ENCODE results near the gene MUCL1. TPM values are rescaled to one million over a fixed set of nuclear protein-coding genes. Genes with fewer than 3 reads are reported as not detected.
A peak's percentile ranks its signal among the peaks of the same experiment; 100 is the strongest.

MUCL1 gene
- total and polyA plus RNA-seq, 10 of the 15 experiments (the other 5 are each of a cell fraction or from before 2014, with no cell fraction given): not detected

GRCh38 chr12:54870617-54871016 lies 16.3 kb downstream of the MUCL1 start:
- H3K4me1 ChIP-seq (ENCODE audit: control insufficient read depth, insufficient read depth, low read length): no peaks in the 10 kb centered on the region
- H3K36me3 ChIP-seq (ENCODE audit: control insufficient read depth in 2 of 2, insufficient read depth in 2 of 2, low read length in 1 of 2): no peaks in the 10 kb centered on the region
- DNase-seq (ENCODE audit: low read depth, low spot score) (no peak), ATAC-seq (no peak), FAIRE-seq (no peak)
- H3K4me3 ChIP-seq: no peak overlapping the region
- in situ Hi-C loops (cut with MboI) (no loop called here), intact Hi-C loops (cut with micrococcal nuclease; ENCODE audit: unreplicated experiment) (no loop called here)
- no TSS peak for BruUV-seq (replicated peaks)
- H2AFZ ChIP-seq (ENCODE audit: control insufficient read depth, low read depth, low read length): no peak overlapping the region
- WGBS (ENCODE audit: insufficient coverage, insufficient replicate concordance, low lambda C conversion rate, missing lambda C conversion rate): 55% methylated on average over 5 of the region's 5 CpGs
- RAD21 ChIA-PET (ENCODE audit: unreplicated experiment): no interaction called here
- SMC1A ChIA-PET (ENCODE audit: uncharacterized antibody, unreplicated experiment): interaction anchor here (0.6 to 1.1 kb wide), 2 partner anchors 11 to 265 kb away, joined by 3 read pairs; no protein-coding TSS in a partner anchor
- CTCF ChIA-PET: interaction anchor here (1.2 kb wide), 1 partner anchor 86 kb away, joined by 3 read pairs; no protein-coding TSS in a partner anchor
- no peak overlapping the region for H3K4me2 ChIP-seq (ENCODE audit: control insufficient read depth, insufficient read depth)
- POLR2A ChIA-PET: no interaction called here
- TF ChIP-seq IRF4 (IDR thresholded peaks at IDR 0.05; ENCODE audit: low read depth, low read length): no peak
- H3K79me2 ChIP-seq (ENCODE audit: control insufficient read depth, insufficient read depth, low read length): no peaks in the 10 kb centered on the region
- H3K9me3 ChIP-seq (replicated peaks; ENCODE audit: control insufficient read depth, insufficient read depth, low read length): no peaks in the 10 kb centered on the region
- no peaks in the 10 kb centered on the region; a peak in 1 of 4 replicates for H3K27me3 ChIP-seq (replicated peaks in 1 of 2; ENCODE audit: control insufficient read depth in 2 of 2, insufficient read depth in 2 of 2, low read length in 1 of 2)
- no peak overlapping the region for H3K27ac ChIP-seq (ENCODE audit: control insufficient read depth, insufficient read depth)
- no peaks in the 10 kb centered on the region for H4K20me1 ChIP-seq (ENCODE audit: control insufficient read depth, insufficient read depth)
- H3K9ac ChIP-seq (ENCODE audit: control insufficient read depth, insufficient read depth, low read length): no peak overlapping the region

- intact Hi-C loops (cut with micrococcal nuclease; ENCODE audit: unreplicated experiment): no loop called here
- H3K79me2 ChIP-seq (ENCODE audit: control insufficient read depth, insufficient read depth, low read length): no peaks in the 10 kb centered on the region
- ChIA-PET CTCF (no interaction called here), SMC1A (ENCODE audit: uncharacterized antibody, unreplicated experiment) (no interaction called here), POLR2A (no interaction called here), RAD21 (ENCODE audit: unreplicated experiment) (no interaction called here)
- no peaks in the 10 kb centered on the region for H3K36me3 ChIP-seq (ENCODE audit: control insufficient read depth in 2 of 2, insufficient read depth in 2 of 2, low read length in 1 of 2)
- FAIRE-seq: no peak
- no peak for DNase-seq (ENCODE audit: low read depth, low spot score)
- in situ Hi-C loops (cut with MboI): no loop called here
- TF ChIP-seq SPI1 (IDR thresholded peaks at IDR 0.05; ENCODE audit: borderline replicate concordance, insufficient read depth, low read depth, low read length) (no peak), NBN (IDR thresholded peaks at IDR 0.05) (no peak), BHLHE40 (IDR thresholded peaks at IDR 0.05; ENCODE audit: borderline replicate concordance in 1 of 2, low read depth in 2 of 2, low read length in 1 of 2) (no peak), TAF1 (IDR thresholded peaks at IDR 0.05; ENCODE audit: borderline replicate concordance, low read depth, low read length) (no peak), ZNF207 (IDR thresholded peaks at IDR 0.05; ENCODE audit: borderline replicate concordance) (no peak), ZNF687 (IDR thresholded peaks at IDR 0.05) (peak; percentile 34; the same call in 1 of the 2 replicates), SMC3 (IDR thresholded peaks at IDR 0.05; ENCODE audit: borderline replicate concordance, low read length) (no peak)
- H3K9ac ChIP-seq (ENCODE audit: control insufficient read depth, insufficient read depth, low read length): no peak overlapping the region
- BruUV-seq (replicated peaks): no TSS peak
- WGBS (ENCODE audit: insufficient coverage, insufficient replicate concordance, low lambda C conversion rate, missing lambda C conversion rate): 2% methylated on average over 3 of the region's 3 CpGs
- no peak overlapping the region for H2AFZ ChIP-seq (ENCODE audit: control insufficient read depth, low read depth, low read length)
- H3K27ac ChIP-seq (ENCODE audit: control insufficient read depth, insufficient read depth): no peak overlapping the region
- ATAC-seq: no peak
- H3K4me1 ChIP-seq (ENCODE audit: control insufficient read depth, insufficient read depth, low read length): no peaks in the 10 kb centered on the region
- no peaks in the 10 kb centered on the region; a peak in 1 of 4 replicates for H3K27me3 ChIP-seq (replicated peaks in 1 of 2; ENCODE audit: control insufficient read depth in 2 of 2, insufficient read depth in 2 of 2, low read length in 1 of 2)
- H3K9me3 ChIP-seq (replicated peaks; ENCODE audit: control insufficient read depth, insufficient read depth, low read length): no peaks in the 10 kb centered on the region
- H3K4me2 ChIP-seq (ENCODE audit: control insufficient read depth, insufficient read depth): no peak overlapping the region
- no peaks in the 10 kb centered on the region for H4K20me1 ChIP-seq (ENCODE audit: control insufficient read depth, insufficient read depth)
- no peak overlapping the region for H3K4me3 ChIP-seq
Observed at GRCh38 chr12:54879150-54879549, 24.8 kb downstream of the MUCL1 start.
